Loucy (cell line): ENCODE measurements around the gene NTNG1.

Source experiments
- H2AFZ ChIP-seq: fragments of 200-600 bp; sonication (generic); 2 replicates; pipeline ENCODE4 v1.6.0; 2016; ENCODE audit warnings: antibody characterized with exemption, mild to moderate bottlenecking, low read length, moderate library complexity
- H3F3A ChIP-seq: fragments of 200-600 bp; 2 replicates; pipeline ENCODE4 v1.6.0; 2016; ENCODE audit warnings: antibody characterized with exemption, low read depth, mild to moderate bottlenecking
- H3K27me3 ChIP-seq: fragments of 200-600 bp; sonication (generic); 2 replicates; pipeline ENCODE4 v1.6.1; 2014; ENCODE audit warnings: low read length, mild to moderate bottlenecking; ENCODE audit not compliant: insufficient read depth, poor library complexity, severe bottlenecking
- H3K36me3 ChIP-seq: fragments of 200-600 bp; sonication (generic); 2 replicates; pipeline ENCODE4 v1.6.1; 2016; ENCODE audit warnings: low read length; ENCODE audit not compliant: insufficient read depth
- H3K4me1 ChIP-seq: fragments of 200-600 bp; sonication (generic); 2 replicates; pipeline ENCODE4 v1.5.1; 2014; ENCODE audit warnings: low read length, mild to moderate bottlenecking; ENCODE audit not compliant: insufficient read depth, poor library complexity, severe bottlenecking
- H3K4me2 ChIP-seq: fragments of 200-600 bp; sonication (generic); 2 replicates; pipeline ENCODE4 v1.6.0; 2014; ENCODE audit warnings: antibody characterized with exemption, low read length, low read depth, mild to moderate bottlenecking; ENCODE audit not compliant: poor library complexity, severe bottlenecking
- H3K4me3 ChIP-seq: fragments of 200-600 bp; sonication (generic); 2 replicates; pipeline ENCODE4 v1.5.1; 2014; ENCODE audit warnings: low read length, mild to moderate bottlenecking, mixed read lengths; ENCODE audit not compliant: poor library complexity, severe bottlenecking
- H3K79me2 ChIP-seq: fragments of 200-600 bp; sonication (generic); 2 replicates; pipeline ENCODE4 v1.6.1; 2014; ENCODE audit warnings: low read length; ENCODE audit not compliant: insufficient read depth
- H3K9ac ChIP-seq: fragments of 200-600 bp; sonication (generic); 2 replicates; pipeline ENCODE4 v1.6.0; 2014; ENCODE audit warnings: mild to moderate bottlenecking, low read depth, low read length, moderate library complexity; ENCODE audit not compliant: poor library complexity, severe bottlenecking
- H3K9me2 ChIP-seq: fragments of 200-600 bp; sonication (generic); replicated peaks from 2 replicates; pipeline ENCODE4 v1.6.1; 2016; ENCODE audit warnings: low read depth, low read length, mixed read lengths
- H3K9me3 ChIP-seq: fragments of 200-600 bp; sonication (generic); 2 replicates; pipeline ENCODE4 v1.6.1; 2014; ENCODE audit warnings: mild to moderate bottlenecking, antibody characterized with exemption, low read length, low read depth; ENCODE audit not compliant: insufficient read depth
- H4K20me1 ChIP-seq: fragments of 200-600 bp; sonication (generic); 2 replicates; pipeline ENCODE4 v1.6.0; 2014; ENCODE audit warnings: antibody characterized with exemption, low read length, mild to moderate bottlenecking; ENCODE audit not compliant: insufficient read depth, poor library complexity, severe bottlenecking
- CTCF ChIP-seq: fragments of 200-600 bp; sonication (generic); conservative IDR thresholded peaks from 2 replicates; pipeline ENCODE4 v1.5.1; 2014; ENCODE audit warnings: mild to moderate bottlenecking, antibody characterized with exemption, low read length
- EZH2phosphoT487 ChIP-seq: fragments of 200-600 bp; IDR thresholded peaks from 2 replicates; pipeline ENCODE4 v1.6.1; 2018; ENCODE audit warnings: antibody characterized with exemption, mild to moderate bottlenecking, moderate library complexity, borderline replicate concordance

Gene NTNG1

GRCh38 chr1:107389410-107390396 lies 248.9 kb downstream of the NTNG1 start:
- Histone ChIP-seq H3K4me2 (no peak overlapping the region), H3F3A (no peaks in the 10 kb centered on the region), H3K9me2 (no peaks in the 10 kb centered on the region), H3K79me2 (no peaks in the 10 kb centered on the region), H3K9me3 (no peaks in the 10 kb centered on the region), H4K20me1 (no peaks in the 10 kb centered on the region), H3K27me3 (no peaks in the 10 kb centered on the region), H3K9ac (no peak overlapping the region), H3K4me1 (no peaks in the 10 kb centered on the region), H2AFZ (no peak overlapping the region), H3K36me3 (no peaks in the 10 kb centered on the region), H3K4me3 (no peak overlapping the region)
- TF ChIP-seq EZH2phosphoT487 = no peak
- no peak for TF ChIP-seq CTCF

- Histone ChIP-seq H3K9me2 (no peaks in the 10 kb centered on the region), H3K9ac (no peak overlapping the region), H3K27me3 (no peaks in the 10 kb centered on the region), H3K36me3 (no peaks in the 10 kb centered on the region), H3F3A (no peaks in the 10 kb centered on the region), H3K4me2 (no peak overlapping the region), H4K20me1 (no peaks in the 10 kb centered on the region), H3K79me2 (no peaks in the 10 kb centered on the region), H3K4me1 (no peaks in the 10 kb centered on the region), H3K9me3 (no peaks in the 10 kb centered on the region), H2AFZ (no peak overlapping the region), H3K4me3 (no peak overlapping the region)
- TF ChIP-seq CTCF (no peak), EZH2phosphoT487 (no peak)
These were observed 253.5 kb downstream of the NTNG1 start for GRCh38 chr1:107394301-107394700.

GRCh38 chr1:107401704-107402103 lies 260.9 kb downstream of the NTNG1 start:
- H3K9me2 ChIP-seq = no peaks in the 10 kb centered on the region
- H4K20me1 ChIP-seq = no peaks in the 10 kb centered on the region
- H3K4me3 ChIP-seq = no peak overlapping the region
- no peaks in the 10 kb centered on the region for H3F3A ChIP-seq
- H3K9ac ChIP-seq = no peak overlapping the region
- no peaks in the 10 kb centered on the region for H3K9me3 ChIP-seq
- no peak for TF ChIP-seq CTCF
- TF ChIP-seq EZH2phosphoT487 = no peak
- H3K4me1 ChIP-seq = no peaks in the 10 kb centered on the region
- H2AFZ ChIP-seq = no peak overlapping the region
- H3K79me2 ChIP-seq = no peaks in the 10 kb centered on the region
- H3K27me3 ChIP-seq = no peaks in the 10 kb centered on the region
- H3K36me3 ChIP-seq = no peaks in the 10 kb centered on the region
- H3K4me2 ChIP-seq = no peak overlapping the region
